Thoracic aorta (tissue), 2 donors: Measurements from ENCODE around the gene FEM1A. TPM values are rescaled to one million over a fixed set of nuclear protein-coding genes. Genes with fewer than 3 reads are reported as not detected.
"Not testable (repeated sequence)": the region's sequence is repeated elsewhere in the genome, so short reads cannot be mapped to it uniquely, and the experiment has no call there.

Source experiments
- ATAC-seq: fragments of 150-250 bp; one replicate; pipeline ENCODE4 v1.8.0; 2017; ENCODE audit warnings: low read depth; ENCODE audit not compliant: insufficient number of reproducible peaks, low FRiP score
- DNase-seq: peaks from one replicate; pipeline ENCODE4 v3.0.0-alpha.2; 2020; ENCODE audit warnings: low spot score
- H3K27ac ChIP-seq, 2 donors: fragments of 200-600 bp; sonication (generic); 1 replicate in 1 of 2; 2 replicates in 1 of 2; pipeline ENCODE4 v1.5.1; 2016; ENCODE audit warnings: mild to moderate bottlenecking in 2 of 2, moderate library complexity in 2 of 2
- H3K27me3 ChIP-seq: fragments of 200-600 bp; sonication (generic); replicated peaks from 2 replicates; pipeline ENCODE4 v1.6.0; 2016; ENCODE audit warnings: mild to moderate bottlenecking; ENCODE audit not compliant: insufficient read depth
- H3K36me3 ChIP-seq: fragments of 200-600 bp; sonication (generic); one replicate; pipeline ENCODE4 v1.5.1; 2016
- H3K4me1 ChIP-seq, 2 donors: fragments of 200-600 bp; sonication (generic); 1 replicate in 1 of 2; 2 replicates in 1 of 2; pipeline versions ENCODE4 v1.5.1 to v1.6.0; 2016; ENCODE audit warnings: low read depth in 2 of 2, mild to moderate bottlenecking in 1 of 2; ENCODE audit not compliant: control insufficient read depth in 1 of 2
- H3K4me3 ChIP-seq: fragments of 200-600 bp; sonication (generic); 2 replicates; pipeline ENCODE4 v1.5.1; 2016; ENCODE audit warnings: mild to moderate bottlenecking
- H3K9me3 ChIP-seq: fragments of 200-600 bp; sonication (generic); 2 replicates; pipeline ENCODE4 v1.5.1; 2016
- total RNA-seq, 2 donors: library from RNA; depleted of rRNA; stranded (reverse); fragments of >200 nt; gene quantifications; one replicate each; pipeline versions ENCODE4 v1.1.0 to v1.2.3, GENCODE V29; 2016
- TF ChIP-seq, protein P1 (sequence below): fragments of 200-600 bp; sonication (generic); IDR thresholded peaks from one replicate; pipeline ENCODE4 v1.5.1; 2019; ENCODE audit warnings: antibody characterized with exemption

FEM1A gene
- total RNA-seq, 2 donors from 2014 or later = 15.7 to 17.1 TPM

DNA sequence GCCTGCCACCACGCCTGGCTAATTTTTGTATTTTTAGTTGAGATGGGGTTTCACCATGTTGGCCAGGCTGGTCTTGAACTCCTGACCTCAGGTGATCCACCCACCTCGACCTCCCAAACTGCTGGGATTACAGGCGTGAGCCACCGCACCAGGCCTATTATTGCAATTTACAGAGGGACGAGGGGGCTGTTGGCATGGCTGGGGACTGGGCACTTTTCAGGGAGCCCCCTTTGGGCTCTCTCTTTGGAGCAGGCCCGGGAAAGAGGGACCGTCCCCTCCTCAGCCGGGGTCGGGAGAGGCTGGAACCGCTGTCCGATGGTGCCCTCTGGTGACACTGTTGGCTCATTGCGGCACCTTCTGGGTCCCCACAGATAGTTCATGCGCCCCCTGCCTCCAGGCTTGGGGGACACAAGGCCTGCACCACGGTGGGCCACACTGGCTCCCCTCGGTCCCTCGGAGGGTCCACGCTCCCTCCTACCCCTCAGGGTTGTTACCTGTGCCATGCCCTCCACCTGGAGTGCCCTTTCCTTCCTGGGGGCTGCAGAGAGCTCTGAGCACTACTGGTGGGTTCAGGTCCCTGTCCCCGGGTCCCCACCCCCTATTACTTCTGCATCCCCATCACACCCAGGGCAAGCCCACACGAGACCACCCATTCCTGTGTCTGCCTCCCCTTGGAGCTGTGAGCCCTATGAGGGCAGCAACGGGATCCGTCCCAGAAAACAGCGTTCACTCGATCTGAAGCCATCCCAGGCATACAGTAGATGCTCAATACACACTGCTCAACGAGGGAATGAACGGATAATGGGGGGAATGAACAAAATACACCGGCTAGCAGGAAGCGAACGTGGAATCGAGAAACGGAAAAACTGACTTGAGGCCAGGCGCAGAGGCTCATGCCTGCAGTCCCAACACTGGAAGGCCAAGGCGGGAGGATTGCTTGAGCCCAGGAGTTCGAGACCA lies 12.5 kb downstream of the FEM1A start:
- H3K27ac ChIP-seq = no peak overlapping the region
- no peaks in the 10 kb centered on the region for H3K36me3 ChIP-seq
- ATAC-seq (no peak), DNase-seq (no peak)
- H3K4me3 ChIP-seq = no peak overlapping the region
- no peaks in the 10 kb centered on the region for H3K9me3 ChIP-seq
- no peaks in the 10 kb centered on the region for H3K27me3 ChIP-seq
- TF ChIP-seq, protein P1, sequence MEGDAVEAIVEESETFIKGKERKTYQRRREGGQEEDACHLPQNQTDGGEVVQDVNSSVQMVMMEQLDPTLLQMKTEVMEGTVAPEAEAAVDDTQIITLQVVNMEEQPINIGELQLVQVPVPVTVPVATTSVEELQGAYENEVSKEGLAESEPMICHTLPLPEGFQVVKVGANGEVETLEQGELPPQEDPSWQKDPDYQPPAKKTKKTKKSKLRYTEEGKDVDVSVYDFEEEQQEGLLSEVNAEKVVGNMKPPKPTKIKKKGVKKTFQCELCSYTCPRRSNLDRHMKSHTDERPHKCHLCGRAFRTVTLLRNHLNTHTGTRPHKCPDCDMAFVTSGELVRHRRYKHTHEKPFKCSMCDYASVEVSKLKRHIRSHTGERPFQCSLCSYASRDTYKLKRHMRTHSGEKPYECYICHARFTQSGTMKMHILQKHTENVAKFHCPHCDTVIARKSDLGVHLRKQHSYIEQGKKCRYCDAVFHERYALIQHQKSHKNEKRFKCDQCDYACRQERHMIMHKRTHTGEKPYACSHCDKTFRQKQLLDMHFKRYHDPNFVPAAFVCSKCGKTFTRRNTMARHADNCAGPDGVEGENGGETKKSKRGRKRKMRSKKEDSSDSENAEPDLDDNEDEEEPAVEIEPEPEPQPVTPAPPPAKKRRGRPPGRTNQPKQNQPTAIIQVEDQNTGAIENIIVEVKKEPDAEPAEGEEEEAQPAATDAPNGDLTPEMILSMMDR = peak; percentile 54
- peaks cover under 1 to 3% of the 10 kb centered on the region in 2 donors for H3K4me1 ChIP-seq

DNA sequence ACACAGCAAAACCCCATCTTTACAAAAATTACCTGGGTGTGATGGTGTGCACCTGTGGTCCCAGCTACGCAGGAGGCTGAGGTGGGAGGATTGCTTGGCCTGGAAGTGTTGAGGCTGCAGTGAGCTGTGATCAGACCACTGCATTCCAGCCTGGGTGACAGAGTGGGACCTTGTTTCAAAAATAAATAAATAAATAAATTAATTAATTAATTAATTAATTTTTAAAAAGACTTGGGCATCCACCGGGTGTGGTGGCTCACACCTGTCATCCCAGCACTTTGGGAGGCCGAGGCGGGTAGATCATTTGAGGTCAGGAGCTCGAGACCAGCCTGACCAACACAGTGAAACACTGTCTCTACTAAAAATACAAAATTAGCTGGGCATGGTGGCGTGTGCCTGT lies 13.6 kb downstream of the FEM1A start:
- not testable (repeated sequence) for DNase-seq, H3K4me3 ChIP-seq, H3K4me1 ChIP-seq, ATAC-seq, H3K27ac ChIP-seq, H3K27me3 ChIP-seq, H3K36me3 ChIP-seq, H3K9me3 ChIP-seq

DNA sequence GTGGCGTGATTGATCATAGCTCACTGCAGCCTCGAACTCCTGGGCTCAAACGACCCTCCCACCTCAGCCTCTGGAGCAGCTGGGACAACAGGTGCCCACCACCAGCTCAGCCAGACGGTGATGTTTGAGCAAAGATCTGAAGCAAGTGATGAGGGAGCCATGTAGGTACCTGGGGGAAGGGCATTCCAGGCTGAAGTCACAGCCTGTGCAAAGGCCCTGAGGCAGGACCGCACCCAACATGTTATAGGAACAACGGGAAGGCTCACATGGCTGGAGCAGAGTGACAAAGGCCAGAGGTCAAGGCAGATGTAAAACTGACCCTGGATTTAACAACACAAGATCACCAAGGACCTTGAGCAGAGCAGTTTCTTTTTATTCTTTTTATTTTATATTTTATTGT lies 14.8 kb downstream of the FEM1A start:
- H3K4me1 ChIP-seq = peaks cover 5 to 8% of the 10 kb centered on the region in 2 donors
- TF ChIP-seq, protein P1 = no peak
- H3K27me3 ChIP-seq = no peaks in the 10 kb centered on the region
- no peak overlapping the region for H3K4me3 ChIP-seq
- ATAC-seq = no peak
- H3K27ac ChIP-seq = no peak overlapping the region
- H3K9me3 ChIP-seq = no peaks in the 10 kb centered on the region
- H3K36me3 ChIP-seq = no peaks in the 10 kb centered on the region
- no peak for DNase-seq

DNA sequence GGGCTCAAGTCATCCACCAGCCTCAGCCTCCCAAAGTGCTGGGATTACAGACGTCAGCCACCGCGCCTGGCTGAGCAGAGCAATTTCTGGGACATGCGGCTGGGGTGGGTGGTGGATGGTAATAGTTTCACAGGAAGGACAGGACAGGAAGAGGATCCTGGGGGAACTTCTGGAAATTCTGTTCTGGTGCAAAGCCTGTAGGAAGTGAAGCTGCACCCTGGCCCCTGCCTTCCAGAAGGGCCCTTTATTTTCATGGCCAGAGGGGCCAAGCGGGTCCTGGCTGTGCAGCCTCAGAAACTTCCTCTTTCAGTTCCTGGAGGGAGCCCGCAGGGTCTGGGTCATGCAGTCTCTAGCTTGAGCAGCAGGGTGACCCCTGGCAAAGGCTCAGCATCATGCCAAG lies 15.7 kb downstream of the FEM1A start:
- peaks cover 5 to 14% of the 10 kb centered on the region in 2 donors for H3K4me1 ChIP-seq
- H3K27ac ChIP-seq = no peak overlapping the region
- H3K36me3 ChIP-seq = no peaks in the 10 kb centered on the region
- TF ChIP-seq, protein P1 = no peak
- no peak overlapping the region for H3K4me3 ChIP-seq
- ATAC-seq (no peak), DNase-seq (no peak)
- H3K27me3 ChIP-seq = no peaks in the 10 kb centered on the region
- H3K9me3 ChIP-seq = no peaks in the 10 kb centered on the region

DNA sequence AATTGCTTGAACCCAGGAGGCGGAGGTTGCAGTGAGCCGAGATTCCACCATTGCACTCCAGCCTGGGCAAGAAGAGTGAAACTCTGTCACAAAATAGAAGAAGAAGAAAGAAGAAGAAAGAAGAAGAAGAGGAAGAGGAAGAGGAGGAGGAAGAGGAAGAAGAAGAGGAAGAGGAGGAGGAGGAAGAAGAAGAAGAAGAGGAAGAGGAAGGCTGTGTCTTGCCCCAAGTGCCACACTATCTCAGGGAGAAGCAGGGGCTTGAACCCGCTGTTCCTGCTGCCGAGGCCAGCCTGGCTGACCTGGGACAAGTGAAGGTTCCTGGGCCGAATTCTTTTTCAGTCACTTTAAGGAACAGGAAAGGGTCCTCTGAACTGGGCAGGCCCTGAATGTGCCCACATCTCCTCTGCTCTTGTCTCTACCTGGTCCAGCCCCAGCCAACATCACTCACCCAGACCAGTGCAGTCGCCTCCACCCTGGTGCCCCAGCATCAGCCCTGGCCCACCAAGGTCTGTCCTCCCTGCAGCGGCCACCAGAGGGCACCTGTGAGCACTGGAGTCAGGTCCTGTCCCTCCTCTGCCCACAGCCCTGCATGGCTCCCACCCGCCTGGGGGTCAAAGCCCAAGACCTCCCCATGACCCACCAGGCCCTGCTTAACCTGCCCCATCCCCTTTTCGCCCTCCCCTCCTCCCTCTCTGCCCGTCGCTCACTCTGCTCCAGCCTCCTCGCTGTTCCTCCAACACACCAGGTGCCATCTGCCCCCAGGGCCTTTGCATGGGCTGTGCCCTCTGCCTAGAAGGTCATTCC lies 20.0 kb downstream of the FEM1A start:
- H3K36me3 ChIP-seq = peaks cover 5% of the 10 kb centered on the region
- peak; percentile 33 for ATAC-seq
- peak; percentile 44 for DNase-seq
- no peaks in the 10 kb centered on the region for H3K9me3 ChIP-seq
- TF ChIP-seq, protein P1 = peak; percentile 88
- H3K4me1 ChIP-seq = peaks cover 22 to 43% of the 10 kb centered on the region in 2 donors
- H3K4me3 ChIP-seq = no peak overlapping the region
- peak overlapping the region; percentile 91 to 92 for H3K27ac ChIP-seq
- H3K27me3 ChIP-seq = no peaks in the 10 kb centered on the region
